EH (cell line): ENCODE results near the gene NCAPD2.
"Not testable (repeated sequence)": the region's sequence is repeated elsewhere in the genome, so short reads cannot be mapped to it uniquely, and the experiment has no call there.

Source experiments
- DNase-seq: peaks from one replicate; pipeline ENCODE4 v3.0.0-alpha.2; 2015; ENCODE audit warnings: low read depth

NCAPD2 gene

DNA sequence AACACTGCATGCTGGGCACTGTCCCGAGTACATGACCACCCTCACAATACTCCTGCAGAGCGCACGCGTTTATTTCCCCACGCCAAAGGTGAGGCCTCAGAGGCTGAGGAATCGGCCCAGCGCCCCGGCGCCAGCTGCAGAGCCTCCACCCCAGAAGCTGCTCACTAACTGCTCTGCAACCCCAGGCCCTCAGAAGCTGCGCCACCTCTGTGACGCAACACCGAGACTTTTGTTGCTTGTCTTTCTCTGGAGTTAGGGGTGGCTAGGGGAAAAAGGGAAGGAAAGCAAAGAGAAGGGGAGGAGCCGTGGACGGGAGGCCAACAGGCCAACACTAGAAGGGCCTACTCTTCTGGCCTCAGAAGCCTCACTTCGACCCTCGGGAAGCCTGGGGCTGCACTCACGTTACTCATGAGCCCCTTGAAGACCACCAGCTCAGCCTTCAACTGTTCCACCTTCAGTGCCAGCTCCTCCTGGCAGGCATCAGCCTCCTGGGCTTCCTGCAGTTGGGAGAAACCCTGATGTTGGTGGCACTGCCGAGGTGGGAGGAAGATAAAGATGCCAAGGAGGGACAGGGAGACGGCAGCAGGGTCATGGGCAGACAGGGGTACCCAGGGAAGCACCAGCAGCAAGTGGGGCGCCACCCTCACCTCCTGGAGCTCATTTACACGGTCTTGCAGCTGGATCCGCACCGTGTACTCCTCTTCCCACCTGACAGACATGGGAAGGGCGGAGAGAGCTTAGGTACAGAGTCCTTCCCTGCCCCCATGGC is 56.6 kb downstream of the NCAPD2 start:
- no peak for DNase-seq

DNA sequence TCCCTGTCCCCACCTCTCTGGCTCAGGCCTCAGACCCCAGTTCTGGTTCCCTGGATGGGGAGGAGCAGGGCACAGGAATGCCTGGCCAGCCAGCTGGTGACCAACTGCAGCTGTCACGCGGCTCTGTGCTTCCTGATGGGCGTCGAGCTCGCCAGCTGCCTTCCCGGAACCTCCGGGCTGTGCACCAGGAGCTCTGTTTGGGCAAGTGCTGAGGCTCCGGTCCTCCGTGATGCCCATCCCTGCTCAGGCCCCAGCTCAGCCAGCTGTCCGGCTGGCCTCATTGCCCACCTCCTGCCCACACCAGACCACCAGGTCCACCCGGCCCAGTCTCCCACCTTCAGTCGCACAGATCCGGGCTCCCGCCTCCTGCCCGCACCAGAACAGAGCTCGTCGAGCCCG is 57.2 kb downstream of the NCAPD2 start:
- DNase-seq, result peak; percentile 63

DNA sequence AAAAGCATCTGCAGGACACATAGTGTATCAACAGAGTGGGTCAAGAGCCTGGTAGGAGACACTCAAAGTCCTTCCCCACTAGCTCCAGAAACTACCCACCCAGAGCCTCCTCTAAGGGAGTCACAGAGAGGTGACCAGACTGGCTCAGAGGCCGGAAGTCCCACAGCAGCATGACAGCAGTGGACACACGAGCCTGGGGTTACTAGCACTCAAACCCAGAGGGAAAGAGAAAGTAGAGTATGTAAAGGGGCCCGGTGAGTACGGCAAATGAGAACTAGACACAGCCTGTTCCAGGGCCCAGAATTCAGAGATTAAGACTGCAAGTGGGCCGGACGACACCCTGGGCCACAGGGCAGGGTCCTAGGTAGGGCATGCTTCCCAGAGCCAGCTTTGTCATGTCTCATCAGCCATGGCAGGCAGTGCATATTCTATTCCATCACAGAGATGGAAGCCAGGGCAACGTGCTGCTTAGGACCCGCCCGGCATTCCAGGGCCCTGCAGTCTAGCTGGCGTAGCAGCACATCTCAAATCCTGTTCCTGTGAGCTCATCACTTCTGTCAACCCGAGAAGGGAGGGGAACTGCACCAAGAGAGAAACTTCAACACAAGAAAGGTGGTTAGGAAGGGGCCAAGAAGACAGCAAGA is 57.7 kb downstream of the NCAPD2 start:
- DNase-seq, result peak; percentile 87

DNA sequence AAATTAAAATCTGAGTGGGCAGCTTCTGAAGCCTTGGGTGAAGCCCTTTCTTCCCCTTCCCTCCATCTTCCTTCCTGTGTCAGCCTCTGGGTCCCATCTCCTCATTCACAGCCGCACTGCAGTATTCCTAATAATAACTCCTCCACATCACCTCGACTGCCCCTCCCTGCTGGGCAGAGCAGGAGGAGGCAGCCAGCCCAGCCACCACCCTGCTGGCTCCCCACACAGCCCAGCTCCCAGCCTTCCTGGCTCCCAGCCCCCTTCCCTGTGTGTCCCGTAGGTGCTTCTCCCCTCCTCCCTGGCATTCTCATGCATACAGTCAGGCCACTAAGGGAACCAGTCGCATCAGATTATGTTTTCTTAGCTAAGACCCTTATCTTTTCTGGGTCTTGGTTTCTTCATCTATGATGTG is 58.2 kb downstream of the NCAPD2 start:
- DNase-seq, result peak; percentile 66

DNA sequence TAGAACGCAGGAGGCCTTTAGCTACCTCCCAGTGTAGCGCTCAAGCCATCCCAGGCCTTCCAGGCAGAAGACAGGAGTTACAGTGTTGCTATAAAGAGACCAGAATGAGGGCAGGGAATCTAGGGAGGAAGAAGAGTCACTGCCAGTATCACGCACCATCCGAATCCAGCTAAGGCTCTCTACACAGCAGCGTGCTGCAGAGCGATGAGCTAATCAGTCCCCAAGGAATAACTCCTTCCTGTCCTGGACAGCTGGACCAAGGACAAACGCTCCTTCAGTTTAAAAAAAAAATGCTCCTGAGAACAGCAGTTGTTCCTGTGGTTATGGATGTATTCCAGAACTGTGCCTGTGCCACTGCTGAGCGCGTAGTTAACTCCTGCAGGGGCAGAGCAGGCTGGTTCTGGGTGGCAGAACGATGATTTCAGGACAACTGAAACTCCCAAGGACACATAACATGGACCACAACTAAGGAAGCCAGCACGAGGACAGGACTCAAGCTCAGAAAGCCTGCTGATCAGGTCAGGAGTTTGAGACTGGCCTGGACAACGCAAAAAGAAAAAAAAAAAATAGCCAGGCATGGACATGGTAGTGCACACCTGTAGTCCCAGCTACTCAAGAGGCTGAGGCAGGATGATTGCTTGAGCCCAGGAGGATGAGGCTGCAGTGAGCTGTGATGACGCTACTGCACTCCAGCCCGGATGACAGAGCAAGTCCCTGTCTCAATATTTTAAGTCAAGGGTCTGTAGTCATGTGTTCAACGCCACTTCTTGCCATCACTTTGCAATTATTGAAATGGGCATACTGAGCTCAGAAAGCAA is 59.4 kb downstream of the NCAPD2 start:
- peak; percentile 94 for DNase-seq

- DNase-seq, result peak; percentile 84
Measured at GRCh38 chr12:6554168-6555017, 60.5 kb downstream of the NCAPD2 start.

DNA sequence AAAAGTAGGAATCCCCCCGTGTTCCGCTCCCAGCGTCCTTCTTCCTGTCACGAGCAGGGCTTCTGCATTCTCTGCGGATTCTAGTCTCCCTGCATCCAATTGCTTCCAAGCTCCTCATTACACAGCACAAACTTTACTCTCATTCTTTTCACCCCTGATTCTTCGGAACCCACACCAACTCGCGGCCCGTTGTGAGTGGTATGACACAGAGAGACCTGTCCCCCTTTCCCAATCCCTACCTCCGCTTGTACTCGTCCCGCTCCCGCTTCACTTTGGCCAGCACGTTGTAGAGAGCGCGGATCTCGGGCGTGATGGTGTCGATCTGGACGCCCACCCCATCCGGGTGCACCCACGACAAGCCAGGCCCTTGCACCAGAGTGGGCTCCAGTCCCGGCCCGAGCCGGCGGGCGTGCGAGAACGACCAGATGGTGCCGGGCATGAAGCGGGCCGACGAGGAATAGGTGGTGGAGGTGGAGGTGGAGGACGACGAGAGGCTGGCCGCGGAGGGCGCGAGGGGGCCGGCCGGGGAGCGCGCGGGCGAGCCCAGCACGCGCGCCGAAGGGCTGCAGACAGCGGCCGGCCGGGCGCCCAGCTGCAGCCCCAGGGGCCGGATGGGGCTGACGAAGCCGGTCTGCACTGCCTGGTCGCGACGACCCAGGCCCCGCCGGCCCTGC is 61.3 kb downstream of the NCAPD2 start:
- peak; percentile 48 for DNase-seq

DNA sequence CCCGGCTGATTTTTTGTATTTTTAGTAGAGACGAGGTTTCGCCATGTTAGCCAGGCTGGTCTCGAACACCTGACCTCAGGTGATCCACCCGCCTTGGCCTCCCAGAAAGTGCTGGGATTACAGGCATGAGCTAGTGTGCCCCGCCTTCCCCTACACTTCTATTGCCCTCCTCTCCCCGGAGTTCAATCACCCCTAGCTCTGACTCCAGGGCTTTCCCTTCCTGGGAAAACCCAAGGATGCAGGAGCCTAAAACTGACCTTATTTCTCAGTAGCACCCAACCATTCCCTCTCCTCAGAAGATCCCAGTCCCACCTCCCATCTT is 62.6 kb downstream of the NCAPD2 start:
- not testable (repeated sequence) for DNase-seq

GRCh38 chr12:6556857-6557256 is 63.0 kb downstream of the NCAPD2 start:
- no peak for DNase-seq

DNA sequence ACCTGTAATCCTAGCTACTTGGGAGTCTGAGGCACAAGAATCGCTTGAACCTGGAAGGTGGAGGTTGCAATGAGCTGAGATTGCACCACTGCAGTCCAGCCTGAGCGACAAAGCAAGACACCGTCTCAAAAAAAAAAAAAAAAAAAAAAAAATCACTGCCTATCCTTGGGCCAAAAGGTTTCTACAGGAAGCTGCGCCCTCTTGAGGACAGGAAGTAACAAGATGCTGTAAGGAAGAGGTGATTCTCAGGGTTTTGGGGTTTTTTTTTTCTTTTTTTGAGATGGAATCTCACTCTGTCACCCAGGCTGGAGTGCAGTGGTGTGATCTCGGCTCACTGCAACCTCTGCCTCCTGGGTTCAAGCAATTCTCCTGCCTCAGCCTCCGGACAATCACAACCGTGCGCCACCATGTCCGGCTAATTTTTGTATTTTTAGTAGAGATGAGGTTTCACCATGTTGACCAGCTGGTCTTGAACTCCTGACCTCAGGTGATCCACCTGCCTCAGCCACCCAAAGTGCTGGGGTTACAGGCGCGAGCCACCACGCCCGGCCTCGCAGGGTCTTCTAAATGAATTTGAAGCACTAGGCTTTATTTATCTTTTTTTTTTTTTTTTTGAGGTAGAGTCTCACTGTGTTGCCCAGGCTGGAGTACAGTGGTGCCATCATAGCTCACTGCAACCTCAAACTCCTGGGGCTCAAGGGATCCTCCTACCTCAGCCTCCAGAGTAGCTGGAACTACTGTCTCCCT is 64.3 kb downstream of the NCAPD2 start:
- DNase-seq, result peak; percentile 82

- no peak for DNase-seq
Measured at GRCh38 chr12:6559500-6559899, 65.6 kb downstream of the NCAPD2 start.

GRCh38 chr12:6560501-6561205 is 66.8 kb downstream of the NCAPD2 start:
- no peak for DNase-seq

GRCh38 chr12:6562881-6563280 is 69.0 kb downstream of the NCAPD2 start:
- no peak for DNase-seq

GRCh38 chr12:6563448-6564050 is 69.6 kb downstream of the NCAPD2 start:
- peak; percentile 52 for DNase-seq

GRCh38 chr12:6567112-6567670 is 73.3 kb downstream of the NCAPD2 start:
- DNase-seq, result peak; percentile 20

GRCh38 chr12:6569312-6569711 is 75.4 kb downstream of the NCAPD2 start:
- DNase-seq, result no peak

DNA sequence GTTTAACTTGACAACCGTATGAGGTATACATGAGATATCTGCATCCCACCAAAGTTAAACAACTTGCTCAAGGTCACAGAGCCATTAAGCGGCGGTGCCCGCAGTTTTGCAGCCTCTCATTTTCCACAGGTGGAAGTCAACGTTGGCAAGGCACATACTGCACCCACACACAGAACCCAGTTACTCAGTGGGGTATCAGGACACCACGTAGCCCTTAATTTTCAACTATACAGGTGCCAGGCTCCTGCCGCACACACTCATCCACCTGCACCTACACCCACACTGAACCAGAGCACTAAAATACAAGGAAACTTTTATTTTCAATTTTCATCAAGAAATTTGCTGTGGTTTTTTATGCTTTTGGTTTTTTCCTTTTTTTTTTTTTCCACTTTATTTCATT is 75.9 kb downstream of the NCAPD2 start:
- no peak for DNase-seq

DNA sequence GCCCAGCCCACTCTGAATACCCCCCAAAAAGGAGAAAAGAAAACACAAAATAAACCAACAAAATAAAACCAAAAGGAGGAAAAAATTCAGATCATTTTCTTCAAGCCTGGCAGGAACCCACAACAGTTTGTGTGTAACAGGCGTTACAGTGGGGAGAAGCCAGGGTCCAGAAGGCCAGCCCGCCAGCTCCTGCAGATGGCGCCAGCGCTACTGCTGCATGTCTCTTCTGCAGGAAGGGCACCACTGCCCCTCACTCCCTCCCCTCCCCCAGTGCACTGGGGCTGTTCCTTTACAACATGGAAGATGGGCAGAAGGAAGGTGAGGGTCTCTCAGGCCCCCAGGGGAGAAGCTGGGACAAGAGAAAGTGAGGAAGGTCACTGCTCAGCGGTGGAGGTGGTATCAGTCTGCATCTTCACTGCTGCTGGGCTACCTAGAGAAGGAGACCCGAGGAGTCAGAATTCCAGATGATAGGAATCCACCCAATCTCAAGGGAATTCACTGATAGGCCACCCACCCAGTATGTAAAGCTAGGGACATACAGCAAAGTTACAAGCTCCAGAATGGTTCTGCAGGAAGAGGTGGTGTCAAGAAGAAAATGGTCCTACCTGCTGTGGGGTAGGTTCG is 76.5 kb downstream of the NCAPD2 start:
- peak; percentile 48 for DNase-seq

DNA sequence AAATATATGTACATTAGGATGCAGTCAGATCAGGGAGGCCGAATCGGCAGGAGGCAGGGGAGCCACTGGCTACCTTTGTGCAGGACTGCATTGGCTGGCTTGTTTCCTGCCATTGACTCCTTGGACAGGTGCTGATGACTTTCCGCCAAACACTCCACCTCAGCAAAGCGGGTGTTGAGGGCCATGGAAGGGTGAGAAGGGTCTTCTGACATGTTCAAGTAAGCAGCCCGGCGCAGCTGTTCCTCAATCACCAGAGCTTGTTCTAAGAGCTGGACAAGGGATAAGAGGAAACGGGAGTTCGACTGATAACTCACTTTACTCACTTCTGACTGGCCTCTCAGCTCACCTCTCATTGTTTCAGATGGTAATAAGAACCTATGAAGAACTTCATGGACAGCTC is 79.1 kb downstream of the NCAPD2 start:
- DNase-seq, result no peak
